HEK293 (cell line): Measurements from ENCODE around the gene DDIT4.

Experiments used
- BCL11A ChIP-seq: fragments of 450-650 bp; formaldehyde crosslinking; IDR thresholded peaks from 2 replicates; pipeline ENCODE4 v1.5.1; 2016; ENCODE audit warnings: low read depth, missing biosample characterization, missing genetic modification characterization
- GFI1B ChIP-seq: fragments of 450-650 bp; formaldehyde crosslinking; IDR thresholded peaks from 2 replicates; pipeline ENCODE4 v1.5.1; 2016; ENCODE audit warnings: missing biosample characterization, missing genetic modification characterization
- GLIS2 ChIP-seq: fragments of 450-650 bp; formaldehyde crosslinking; IDR thresholded peaks from 2 replicates; pipeline ENCODE4 v1.5.1; 2016; ENCODE audit warnings: missing biosample characterization, missing genetic modification characterization
- KLF1 ChIP-seq: fragments of 450-650 bp; formaldehyde crosslinking; IDR thresholded peaks from 2 replicates; pipeline ENCODE4 v1.5.1; 2016; ENCODE audit warnings: missing biosample characterization, missing genetic modification characterization
- KLF8 ChIP-seq: fragments of 450-650 bp; formaldehyde crosslinking; IDR thresholded peaks from 2 replicates; pipeline ENCODE4 v1.5.1; 2016; ENCODE audit warnings: missing biosample characterization, missing genetic modification characterization
- KLF9 ChIP-seq: fragments of 450-650 bp; formaldehyde crosslinking; IDR thresholded peaks from 2 replicates; pipeline ENCODE4 v1.5.1; 2016; ENCODE audit warnings: missing biosample characterization, missing genetic modification characterization, low read depth
- MEIS1 ChIP-seq: sonication (generic); formaldehyde crosslinking; IDR thresholded peaks from 2 replicates; pipeline ENCODE4 v1.8.1; 2022; ENCODE audit warnings: missing genetic modification reagents, mild to moderate bottlenecking, borderline replicate concordance
- YY1 ChIP-seq: fragments of 450-650 bp; formaldehyde crosslinking; IDR thresholded peaks from 2 replicates; pipeline ENCODE4 v1.5.1; 2018; ENCODE audit warnings: missing biosample characterization, missing genetic modification characterization
- ZBTB1 ChIP-seq: fragments of 450-650 bp; formaldehyde crosslinking; IDR thresholded peaks from 2 replicates; pipeline ENCODE4 v1.5.1; 2016; ENCODE audit warnings: missing biosample characterization, missing genetic modification characterization
- ZBTB48 ChIP-seq: fragments of 450-650 bp; formaldehyde crosslinking; IDR thresholded peaks from 2 replicates; pipeline ENCODE4 v1.5.1; 2016; ENCODE audit warnings: missing biosample characterization, missing genetic modification characterization
- ZBTB8A ChIP-seq: fragments of 450-650 bp; formaldehyde crosslinking; IDR thresholded peaks from 2 replicates; pipeline ENCODE4 v1.5.1; 2016; ENCODE audit warnings: missing biosample characterization, missing genetic modification characterization
- ZFP69B ChIP-seq: fragments of 450-650 bp; formaldehyde crosslinking; IDR thresholded peaks from 2 replicates; pipeline ENCODE4 v1.5.1; 2016; ENCODE audit warnings: missing biosample characterization, missing genetic modification characterization
- ZNF16 ChIP-seq: fragments of 450-650 bp; formaldehyde crosslinking; IDR thresholded peaks from 2 replicates; pipeline ENCODE4 v1.5.1; 2016; ENCODE audit warnings: low read depth, missing biosample characterization, missing genetic modification characterization
- ZNF169 ChIP-seq: fragments of 450-650 bp; formaldehyde crosslinking; IDR thresholded peaks from 2 replicates; pipeline ENCODE4 v1.5.1; 2016; ENCODE audit warnings: missing biosample characterization, missing genetic modification characterization
- ZNF175 ChIP-seq: fragments of 450-650 bp; formaldehyde crosslinking; IDR thresholded peaks from 2 replicates; pipeline ENCODE4 v1.5.1; 2016; ENCODE audit warnings: missing biosample characterization, missing genetic modification characterization
- ZNF184 ChIP-seq: fragments of 450-650 bp; IDR thresholded peaks from 2 replicates; pipeline ENCODE4 v1.5.1; 2018; ENCODE audit warnings: missing biosample characterization, mild to moderate bottlenecking, missing genetic modification characterization
- ZNF335 ChIP-seq: fragments of 450-650 bp; formaldehyde crosslinking; conservative IDR thresholded peaks from 2 replicates; pipeline ENCODE4 v1.5.1; 2016; ENCODE audit warnings: missing biosample characterization, missing genetic modification characterization
- ZNF341 ChIP-seq: fragments of 450-650 bp; formaldehyde crosslinking; IDR thresholded peaks from 2 replicates; pipeline ENCODE4; 2016; ENCODE audit warnings: low read depth, missing biosample characterization, missing genetic modification characterization
- ZNF354C ChIP-seq: fragments of 450-650 bp; formaldehyde crosslinking; IDR thresholded peaks from 2 replicates; pipeline ENCODE4 v1.5.1; 2016; ENCODE audit warnings: missing biosample characterization, missing genetic modification characterization, low read depth, borderline replicate concordance
- ZNF426 ChIP-seq: fragments of 450-650 bp; formaldehyde crosslinking; IDR thresholded peaks from 2 replicates; pipeline ENCODE4 v1.5.1; 2017; ENCODE audit warnings: missing biosample characterization, missing genetic modification characterization, mild to moderate bottlenecking, inconsistent platforms, moderate library complexity
- ZNF473 ChIP-seq: fragments of 450-650 bp; formaldehyde crosslinking; IDR thresholded peaks from 2 replicates; pipeline ENCODE4 v1.5.1; 2017; ENCODE audit warnings: missing biosample characterization, missing genetic modification characterization
- ZNF600 ChIP-seq: fragments of 450-650 bp; formaldehyde crosslinking; IDR thresholded peaks from 2 replicates; pipeline ENCODE4 v1.5.1; 2016; ENCODE audit warnings: missing biosample characterization, missing genetic modification characterization
- ZNF654 ChIP-seq: fragments of 450-650 bp; formaldehyde crosslinking; IDR thresholded peaks from 2 replicates; pipeline ENCODE4 v1.5.1; 2016; ENCODE audit warnings: low read depth, missing biosample characterization, missing genetic modification characterization
- ZSCAN23 ChIP-seq: fragments of 450-650 bp; formaldehyde crosslinking; IDR thresholded peaks from 2 replicates; pipeline ENCODE4 v1.5.1; 2016; ENCODE audit warnings: missing biosample characterization, missing genetic modification characterization
- TF ChIP-seq, protein P1 (sequence below): fragments of 450-650 bp; formaldehyde crosslinking; IDR thresholded peaks from 2 replicates; pipeline ENCODE4 v1.5.1; 2016; ENCODE audit warnings: missing biosample characterization, missing genetic modification characterization
- TF ChIP-seq, protein P2 (sequence below): fragments of 450-650 bp; formaldehyde crosslinking; IDR thresholded peaks from 2 replicates; pipeline ENCODE4 v1.5.1; 2016; ENCODE audit warnings: missing biosample characterization, missing genetic modification characterization, borderline replicate concordance
- TF ChIP-seq, protein P3 (sequence below): fragments of 450-650 bp; formaldehyde crosslinking; IDR thresholded peaks from 2 replicates; pipeline ENCODE4 v1.5.1; 2017; ENCODE audit warnings: missing biosample characterization, missing genetic modification characterization
- TF ChIP-seq, protein P4 (sequence below): fragments of 450-650 bp; formaldehyde crosslinking; IDR thresholded peaks from 2 replicates; pipeline ENCODE4 v1.5.1; 2017; ENCODE audit warnings: missing biosample characterization, missing genetic modification characterization
- TF ChIP-seq, protein P5 (sequence below): fragments of 450-650 bp; formaldehyde crosslinking; IDR thresholded peaks from 2 replicates; pipeline ENCODE4 v1.5.1; 2016; ENCODE audit warnings: missing biosample characterization, missing genetic modification characterization, borderline replicate concordance

Gene DDIT4

DNA sequence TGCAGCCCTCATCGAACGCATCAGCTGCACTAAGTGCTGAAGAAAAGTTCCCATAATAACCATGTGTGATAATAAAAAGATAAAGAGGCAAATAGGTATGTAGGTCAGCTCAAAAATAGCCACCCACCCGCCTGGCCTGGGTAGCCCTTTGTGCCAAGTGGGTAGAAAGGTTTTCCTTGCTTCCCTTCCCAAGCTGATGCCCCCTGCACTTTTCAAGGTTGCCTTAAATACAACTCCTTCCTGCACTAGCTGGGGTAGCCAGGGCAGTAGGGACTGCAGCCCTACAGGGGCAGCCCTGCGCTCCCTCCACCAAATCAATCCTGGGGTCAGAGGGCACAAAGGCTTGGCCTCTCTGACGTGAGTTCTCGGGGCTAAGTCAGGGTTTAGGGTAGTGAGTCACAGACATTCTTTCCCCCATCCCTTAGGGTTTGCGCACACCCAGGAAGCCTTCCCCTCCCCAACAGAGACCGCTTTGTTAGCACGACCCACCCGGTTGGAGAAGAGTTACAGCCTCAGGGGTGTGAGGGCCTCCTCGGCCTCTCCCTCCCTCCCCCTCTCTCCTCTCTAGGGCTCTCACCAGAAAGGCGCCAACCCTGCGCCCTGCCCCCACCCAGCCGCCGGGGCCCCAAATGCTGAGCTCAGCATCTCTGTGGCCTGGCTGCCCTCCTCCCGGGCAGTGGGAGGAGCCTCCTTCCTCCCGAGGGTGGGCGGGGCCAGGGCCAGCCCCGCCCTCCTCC is 13.3 kb upstream of the DDIT4 start (continued):
- TF ChIP-seq, protein P1, sequence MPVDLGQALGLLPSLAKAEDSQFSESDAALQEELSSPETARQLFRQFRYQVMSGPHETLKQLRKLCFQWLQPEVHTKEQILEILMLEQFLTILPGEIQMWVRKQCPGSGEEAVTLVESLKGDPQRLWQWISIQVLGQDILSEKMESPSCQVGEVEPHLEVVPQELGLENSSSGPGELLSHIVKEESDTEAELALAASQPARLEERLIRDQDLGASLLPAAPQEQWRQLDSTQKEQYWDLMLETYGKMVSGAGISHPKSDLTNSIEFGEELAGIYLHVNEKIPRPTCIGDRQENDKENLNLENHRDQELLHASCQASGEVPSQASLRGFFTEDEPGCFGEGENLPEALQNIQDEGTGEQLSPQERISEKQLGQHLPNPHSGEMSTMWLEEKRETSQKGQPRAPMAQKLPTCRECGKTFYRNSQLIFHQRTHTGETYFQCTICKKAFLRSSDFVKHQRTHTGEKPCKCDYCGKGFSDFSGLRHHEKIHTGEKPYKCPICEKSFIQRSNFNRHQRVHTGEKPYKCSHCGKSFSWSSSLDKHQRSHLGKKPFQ (tag by site-specific recombination): peak; percentile 96
- TF ChIP-seq ZNF426 (tag by site-specific recombination) (no peak), ZNF175 (tag by site-specific recombination) (no peak), GFI1B (tag by site-specific recombination) (no peak), KLF9 (tag by site-specific recombination) (peak; percentile 86; the same call in 1 of the 2 replicates), ZNF169 (tag by site-specific recombination) (no peak), KLF8 (tag by site-specific recombination) (peak; percentile 83), GLIS2 (tag by site-specific recombination) (0 out of 2 replicates have a peak, but pooled peaks have one; percentile 73), BCL11A (0 out of 2 replicates have a peak, but pooled peaks have one; percentile 39), YY1 (tag by site-specific recombination) (no peak), ZFP69B (tag by site-specific recombination) (peak; percentile 71), ZNF335 (tag by site-specific recombination) (no peak; the same call in 1 of the 2 replicates), ZBTB1 (tag by site-specific recombination) (no peak), ZNF654 (no peak), MEIS1 (CRISPR knock-in tag) (no peak), ZBTB8A (peak; percentile 99), ZNF16 (tag by site-specific recombination) (no peak), ZSCAN23 (no peak; the same call in 1 of the 2 replicates), ZNF354C (no peak), ZBTB48 (tag by site-specific recombination) (peak; percentile 99), ZNF341 (tag by site-specific recombination) (0 out of 2 replicates have a peak, but pooled peaks have one; percentile 7), ZNF184 (tag by site-specific recombination) (0 out of 2 replicates have a peak, but pooled peaks have one; percentile 40), ZNF600 (tag by site-specific recombination) (no peak), ZNF473 (tag by site-specific recombination) (no peak), KLF1 (tag by site-specific recombination) (peak; percentile 87)
- TF ChIP-seq, protein P2, sequence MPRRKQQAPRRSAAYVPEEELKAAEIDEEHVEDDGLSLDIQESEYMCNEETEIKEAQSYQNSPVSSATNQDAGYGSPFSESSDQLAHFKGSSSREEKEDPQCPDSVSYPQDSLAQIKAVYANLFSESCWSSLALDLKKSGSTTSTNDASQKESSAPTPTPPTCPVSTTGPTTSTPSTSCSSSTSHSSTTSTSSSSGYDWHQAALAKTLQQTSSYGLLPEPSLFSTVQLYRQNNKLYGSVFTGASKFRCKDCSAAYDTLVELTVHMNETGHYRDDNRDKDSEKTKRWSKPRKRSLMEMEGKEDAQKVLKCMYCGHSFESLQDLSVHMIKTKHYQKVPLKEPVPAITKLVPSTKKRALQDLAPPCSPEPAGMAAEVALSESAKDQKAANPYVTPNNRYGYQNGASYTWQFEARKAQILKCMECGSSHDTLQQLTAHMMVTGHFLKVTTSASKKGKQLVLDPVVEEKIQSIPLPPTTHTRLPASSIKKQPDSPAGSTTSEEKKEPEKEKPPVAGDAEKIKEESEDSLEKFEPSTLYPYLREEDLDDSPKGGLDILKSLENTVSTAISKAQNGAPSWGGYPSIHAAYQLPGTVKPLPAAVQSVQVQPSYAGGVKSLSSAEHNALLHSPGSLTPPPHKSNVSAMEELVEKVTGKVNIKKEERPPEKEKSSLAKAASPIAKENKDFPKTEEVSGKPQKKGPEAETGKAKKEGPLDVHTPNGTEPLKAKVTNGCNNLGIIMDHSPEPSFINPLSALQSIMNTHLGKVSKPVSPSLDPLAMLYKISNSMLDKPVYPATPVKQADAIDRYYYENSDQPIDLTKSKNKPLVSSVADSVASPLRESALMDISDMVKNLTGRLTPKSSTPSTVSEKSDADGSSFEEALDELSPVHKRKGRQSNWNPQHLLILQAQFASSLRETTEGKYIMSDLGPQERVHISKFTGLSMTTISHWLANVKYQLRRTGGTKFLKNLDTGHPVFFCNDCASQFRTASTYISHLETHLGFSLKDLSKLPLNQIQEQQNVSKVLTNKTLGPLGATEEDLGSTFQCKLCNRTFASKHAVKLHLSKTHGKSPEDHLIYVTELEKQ (tag by site-specific recombination): 0 out of 2 replicates have a peak, but pooled peaks have one; percentile 3
- TF ChIP-seq, protein P3, sequence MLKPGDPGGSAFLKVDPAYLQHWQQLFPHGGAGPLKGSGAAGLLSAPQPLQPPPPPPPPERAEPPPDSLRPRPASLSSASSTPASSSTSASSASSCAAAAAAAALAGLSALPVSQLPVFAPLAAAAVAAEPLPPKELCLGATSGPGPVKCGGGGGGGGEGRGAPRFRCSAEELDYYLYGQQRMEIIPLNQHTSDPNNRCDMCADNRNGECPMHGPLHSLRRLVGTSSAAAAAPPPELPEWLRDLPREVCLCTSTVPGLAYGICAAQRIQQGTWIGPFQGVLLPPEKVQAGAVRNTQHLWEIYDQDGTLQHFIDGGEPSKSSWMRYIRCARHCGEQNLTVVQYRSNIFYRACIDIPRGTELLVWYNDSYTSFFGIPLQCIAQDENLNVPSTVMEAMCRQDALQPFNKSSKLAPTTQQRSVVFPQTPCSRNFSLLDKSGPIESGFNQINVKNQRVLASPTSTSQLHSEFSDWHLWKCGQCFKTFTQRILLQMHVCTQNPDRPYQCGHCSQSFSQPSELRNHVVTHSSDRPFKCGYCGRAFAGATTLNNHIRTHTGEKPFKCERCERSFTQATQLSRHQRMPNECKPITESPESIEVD (tag by site-specific recombination): 0 out of 2 replicates have a peak, but pooled peaks have one; percentile 16
- TF ChIP-seq, protein P4, sequence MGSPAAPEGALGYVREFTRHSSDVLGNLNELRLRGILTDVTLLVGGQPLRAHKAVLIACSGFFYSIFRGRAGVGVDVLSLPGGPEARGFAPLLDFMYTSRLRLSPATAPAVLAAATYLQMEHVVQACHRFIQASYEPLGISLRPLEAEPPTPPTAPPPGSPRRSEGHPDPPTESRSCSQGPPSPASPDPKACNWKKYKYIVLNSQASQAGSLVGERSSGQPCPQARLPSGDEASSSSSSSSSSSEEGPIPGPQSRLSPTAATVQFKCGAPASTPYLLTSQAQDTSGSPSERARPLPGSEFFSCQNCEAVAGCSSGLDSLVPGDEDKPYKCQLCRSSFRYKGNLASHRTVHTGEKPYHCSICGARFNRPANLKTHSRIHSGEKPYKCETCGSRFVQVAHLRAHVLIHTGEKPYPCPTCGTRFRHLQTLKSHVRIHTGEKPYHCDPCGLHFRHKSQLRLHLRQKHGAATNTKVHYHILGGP: no peak
- TF ChIP-seq, protein P5, sequence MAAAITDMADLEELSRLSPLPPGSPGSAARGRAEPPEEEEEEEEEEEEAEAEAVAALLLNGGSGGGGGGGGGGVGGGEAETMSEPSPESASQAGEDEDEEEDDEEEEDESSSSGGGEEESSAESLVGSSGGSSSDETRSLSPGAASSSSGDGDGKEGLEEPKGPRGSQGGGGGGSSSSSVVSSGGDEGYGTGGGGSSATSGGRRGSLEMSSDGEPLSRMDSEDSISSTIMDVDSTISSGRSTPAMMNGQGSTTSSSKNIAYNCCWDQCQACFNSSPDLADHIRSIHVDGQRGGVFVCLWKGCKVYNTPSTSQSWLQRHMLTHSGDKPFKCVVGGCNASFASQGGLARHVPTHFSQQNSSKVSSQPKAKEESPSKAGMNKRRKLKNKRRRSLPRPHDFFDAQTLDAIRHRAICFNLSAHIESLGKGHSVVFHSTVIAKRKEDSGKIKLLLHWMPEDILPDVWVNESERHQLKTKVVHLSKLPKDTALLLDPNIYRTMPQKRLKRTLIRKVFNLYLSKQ: no peak
